OCI-LY1 (cell line): ENCODE results near the gene FERMT3.

Source experiments
- H2AFZ ChIP-seq: fragments of 200-600 bp; sonication (generic), shearing (Covaris generic); 2 replicates; pipeline ENCODE4 v1.6.0; 2014; ENCODE audit warnings: antibody characterized with exemption, mild to moderate bottlenecking, low read length
- H3F3A ChIP-seq: fragments of 200-600 bp; sonication (generic), shearing (Covaris generic); 2 replicates; pipeline ENCODE4 v1.6.0; 2014; ENCODE audit warnings: mild to moderate bottlenecking, antibody characterized with exemption, low read length, moderate library complexity; ENCODE audit not compliant: insufficient read depth
- H3K27ac ChIP-seq: fragments of 200-600 bp; sonication (generic); 2 replicates; pipeline ENCODE4 v1.5.1; 2014; ENCODE audit warnings: low read length, mixed run types, mild to moderate bottlenecking, low read depth; ENCODE audit not compliant: poor library complexity, severe bottlenecking
- H3K27me3 ChIP-seq: fragments of 200-600 bp; sonication (generic); 2 replicates; pipeline ENCODE4 v1.6.0; 2014; ENCODE audit warnings: antibody characterized with exemption, mild to moderate bottlenecking, low read length, moderate library complexity; ENCODE audit not compliant: insufficient read depth
- H3K36me3 ChIP-seq: fragments of 200-600 bp; sonication (generic); 2 replicates; pipeline ENCODE4 v1.6.1; 2014; ENCODE audit warnings: mild to moderate bottlenecking, antibody characterized with exemption, low read length, moderate library complexity, mixed read lengths; ENCODE audit not compliant: insufficient read depth
- H3K4me1 ChIP-seq: fragments of 200-600 bp; sonication (generic); 2 replicates; pipeline ENCODE4 v1.5.1; 2014; ENCODE audit warnings: mild to moderate bottlenecking, low read length, moderate library complexity; ENCODE audit not compliant: insufficient read depth, severe bottlenecking
- H3K4me2 ChIP-seq: fragments of 200-600 bp; sonication (generic), shearing (Covaris generic); 2 replicates; pipeline ENCODE4 v1.6.1; 2014; ENCODE audit warnings: low read length
- H3K4me3 ChIP-seq: fragments of 200-600 bp; sonication (generic); 2 replicates; pipeline ENCODE4 v1.5.1; 2014; ENCODE audit warnings: low read length, low read depth, mild to moderate bottlenecking, mixed read lengths; ENCODE audit not compliant: poor library complexity, severe bottlenecking
- H3K79me2 ChIP-seq: fragments of 200-600 bp; shearing (Covaris generic); 2 replicates; pipeline ENCODE4 v1.6.1; 2016; ENCODE audit warnings: mixed run types, low read length, mixed read lengths; ENCODE audit not compliant: insufficient read depth
- H3K9ac ChIP-seq: fragments of 200-600 bp; sonication (generic), shearing (Covaris generic); 2 replicates; pipeline ENCODE4 v1.6.1; 2014; ENCODE audit warnings: mild to moderate bottlenecking, low read length, mixed read lengths
- H3K9me2 ChIP-seq: fragments of 200-600 bp; sonication (generic), shearing (Covaris generic); 2 replicates; pipeline ENCODE4 v1.6.1; 2014; ENCODE audit warnings: low read depth, mild to moderate bottlenecking, low read length, mixed read lengths
- H3K9me3 ChIP-seq: fragments of 200-600 bp; shearing (Covaris generic); 2 replicates; pipeline ENCODE4 v1.6.1; 2014; ENCODE audit warnings: low read length, mixed read lengths
- H4K20me1 ChIP-seq: fragments of 200-600 bp; sonication (generic), shearing (Covaris generic); 2 replicates; pipeline ENCODE4 v1.6.0; 2016; ENCODE audit warnings: mild to moderate bottlenecking, low read length; ENCODE audit not compliant: insufficient read depth
- CTCF ChIP-seq: fragments of 200-600 bp; sonication (generic), shearing (Covaris generic); IDR thresholded peaks from 2 replicates; pipeline ENCODE4 v1.5.1; 2017; ENCODE audit warnings: mild to moderate bottlenecking, antibody characterized with exemption, low read length, moderate library complexity, mixed read lengths
- EZH2 ChIP-seq: fragments of 200-600 bp; sonication (generic), shearing (Covaris generic); IDR thresholded peaks from 2 replicates; pipeline ENCODE4 v1.8.0; 2017; ENCODE audit warnings: borderline replicate concordance, mixed run types, mild to moderate bottlenecking, antibody characterized with exemption, low read length, moderate library complexity, mixed read lengths

FERMT3 gene

GRCh38 chr11:64251753-64252002 is 45.2 kb downstream of the FERMT3 start:
- H3K79me2 ChIP-seq, result no peaks in the 10 kb centered on the region
- TF ChIP-seq CTCF (no peak), EZH2 (no peak)
- H3K9me3 ChIP-seq, result no peaks in the 10 kb centered on the region

GRCh38 chr11:64252003-64252872 is 45.7 kb downstream of the FERMT3 start:
- Histone ChIP-seq H3K9me3 (no peaks in the 10 kb centered on the region), H2AFZ (no peak overlapping the region), H3K27me3 (no peaks in the 10 kb centered on the region), H3K36me3 (0 out of 2 replicates have a peak, but pooled peaks cover 7% of the 10 kb centered on the region), H3K9me2 (no peaks in the 10 kb centered on the region), H3K4me1 (peaks cover 33% of the 10 kb centered on the region), H4K20me1 (no peaks in the 10 kb centered on the region), H3K4me2 (peak overlapping the region; percentile 91), H3K4me3 (peak overlapping the region; percentile 71), H3K9ac (peak overlapping the region; percentile 79), H3K79me2 (no peaks in the 10 kb centered on the region), H3F3A (0 out of 2 replicates have a peak, but pooled peaks cover 3% of the 10 kb centered on the region), H3K27ac (no peak overlapping the region)
- TF ChIP-seq CTCF (peak; percentile 50), EZH2 (no peak)

More at GRCh38 chr11:64251753-64252002, 45.2 kb downstream of the FERMT3 start:
- H3K9ac ChIP-seq, result peak overlapping the region; percentile 79
- H3K9me2 ChIP-seq, result no peaks in the 10 kb centered on the region
- H3K4me3 ChIP-seq, result peak overlapping the region; percentile 71
- peaks cover 38% of the 10 kb centered on the region for H3K4me1 ChIP-seq
- H3K27ac ChIP-seq, result no peak overlapping the region
- 0 out of 2 replicates have a peak, but pooled peaks cover 3% of the 10 kb centered on the region for H3F3A ChIP-seq
- 0 out of 2 replicates have a peak, but pooled peaks cover 7% of the 10 kb centered on the region for H3K36me3 ChIP-seq
- H4K20me1 ChIP-seq, result no peaks in the 10 kb centered on the region
- no peaks in the 10 kb centered on the region for H3K27me3 ChIP-seq
- H2AFZ ChIP-seq, result no peak overlapping the region
- peak overlapping the region; percentile 91 for H3K4me2 ChIP-seq

GRCh38 chr11:64253043-64253442 is 46.5 kb downstream of the FERMT3 start:
- Histone ChIP-seq H3K4me1 (peaks cover 25% of the 10 kb centered on the region), H3K27ac (no peak overlapping the region), H3K36me3 (peaks cover 7% of the 10 kb centered on the region; the same call in 1 of the 2 replicates), H2AFZ (no peak overlapping the region), H3K79me2 (no peaks in the 10 kb centered on the region), H3K27me3 (no peaks in the 10 kb centered on the region), H3K4me3 (no peak overlapping the region), H3K9me3 (no peaks in the 10 kb centered on the region), H3K9ac (no peak overlapping the region), H3K4me2 (peak overlapping the region; percentile 91; the same call in 1 of the 2 replicates), H3F3A (no peaks in the 10 kb centered on the region), H4K20me1 (no peaks in the 10 kb centered on the region), H3K9me2 (no peaks in the 10 kb centered on the region)
- TF ChIP-seq EZH2 (no peak), CTCF (no peak)
